ENCODE data around the gene MYL10.

MYL10 gene

GRCh38 chr7:101618916-101619315 is 10.2 kb downstream of the MYL10 start:
- H3K27me3 ChIP-seq (ENCODE audit: control insufficient read depth, low read length) = 0 out of 2 replicates have a peak, but pooled peaks cover 3% of the 10 kb centered on the region

GRCh38 chr7:101618207-101618839 is 10.8 kb downstream of the MYL10 start:
- Histone ChIP-seq H3K27ac (ENCODE audit: low read depth, low read length) (no peak overlapping the region), H3K9me3 (ENCODE audit: control insufficient read depth, insufficient read depth, low read length) (no peaks in the 10 kb centered on the region), H3K4me1 (ENCODE audit: control insufficient read depth, low read length) (no peaks in the 10 kb centered on the region), H3K36me3 (ENCODE audit: control insufficient read depth, low read length) (no peaks in the 10 kb centered on the region), H3K27me3 (ENCODE audit: control insufficient read depth, low read length) (0 out of 2 replicates have a peak, but pooled peaks cover 7% of the 10 kb centered on the region), H4K20me1 (ENCODE audit: control insufficient read depth, insufficient read depth, low read depth, low read length) (no peaks in the 10 kb centered on the region), H3K4me2 (ENCODE audit: low read length) (no peak overlapping the region), H3K9me2 (replicated peaks; ENCODE audit: control insufficient read depth, low read length) (no peaks in the 10 kb centered on the region), H3K79me2 (ENCODE audit: control insufficient read depth, low read length) (no peaks in the 10 kb centered on the region), H3F3A (ENCODE audit: control insufficient read depth, insufficient read depth) (no peaks in the 10 kb centered on the region), H3K4me3 (ENCODE audit: low read length) (no peak overlapping the region)
- TF ChIP-seq CTCF (IDR thresholded peaks at IDR 0.05; ENCODE audit: low read depth, low read length, poor library complexity, severe bottlenecking) = no peak
- TF ChIP-seq EZH2phosphoT487 (IDR thresholded peaks at IDR 0.05; ENCODE audit: borderline replicate concordance, low read length) = no peak

More at GRCh38 chr7:101618916-101619315, 10.2 kb downstream of the MYL10 start:
- H3K79me2 ChIP-seq (ENCODE audit: control insufficient read depth, low read length) = no peaks in the 10 kb centered on the region
- no peaks in the 10 kb centered on the region for H3K4me1 ChIP-seq (ENCODE audit: control insufficient read depth, low read length)
- TF ChIP-seq CTCF (IDR thresholded peaks at IDR 0.05; ENCODE audit: low read depth, low read length, poor library complexity, severe bottlenecking) (no peak), EZH2phosphoT487 (IDR thresholded peaks at IDR 0.05; ENCODE audit: borderline replicate concordance, low read length) (no peak)
- H4K20me1 ChIP-seq (ENCODE audit: control insufficient read depth, insufficient read depth, low read depth, low read length) = no peaks in the 10 kb centered on the region
- H3K4me3 ChIP-seq (ENCODE audit: low read length) = no peak overlapping the region
- no peaks in the 10 kb centered on the region for H3K9me2 ChIP-seq (replicated peaks; ENCODE audit: control insufficient read depth, low read length)
- H3F3A ChIP-seq (ENCODE audit: control insufficient read depth, insufficient read depth) = no peaks in the 10 kb centered on the region
- H3K36me3 ChIP-seq (ENCODE audit: control insufficient read depth, low read length) = no peaks in the 10 kb centered on the region
- no peaks in the 10 kb centered on the region for H3K9me3 ChIP-seq (ENCODE audit: control insufficient read depth, insufficient read depth, low read length)
- no peak overlapping the region for H3K4me2 ChIP-seq (ENCODE audit: low read length)
- no peak overlapping the region for H3K27ac ChIP-seq (ENCODE audit: low read depth, low read length)

GRCh38 chr7:101617451-101618206 is 11.5 kb downstream of the MYL10 start:
- H3K4me2 ChIP-seq (ENCODE audit: low read length) = no peak overlapping the region
- H3K79me2 ChIP-seq (ENCODE audit: control insufficient read depth, low read length) = no peaks in the 10 kb centered on the region
- no peaks in the 10 kb centered on the region for H3K9me2 ChIP-seq (replicated peaks; ENCODE audit: control insufficient read depth, low read length)
- no peaks in the 10 kb centered on the region for H3K36me3 ChIP-seq (ENCODE audit: control insufficient read depth, low read length)
- TF ChIP-seq CTCF (IDR thresholded peaks at IDR 0.05; ENCODE audit: low read depth, low read length, poor library complexity, severe bottlenecking) (no peak), EZH2phosphoT487 (IDR thresholded peaks at IDR 0.05; ENCODE audit: borderline replicate concordance, low read length) (no peak)
- H3K4me3 ChIP-seq (ENCODE audit: low read length) = no peak overlapping the region
- H3F3A ChIP-seq (ENCODE audit: control insufficient read depth, insufficient read depth) = no peaks in the 10 kb centered on the region
- H3K9me3 ChIP-seq (ENCODE audit: control insufficient read depth, insufficient read depth, low read length) = no peaks in the 10 kb centered on the region
- H3K27ac ChIP-seq (ENCODE audit: low read depth, low read length) = no peak overlapping the region
- H3K27me3 ChIP-seq (ENCODE audit: control insufficient read depth, low read length) = peaks cover 8% of the 10 kb centered on the region; the same call in 1 of the 2 replicates
- no peaks in the 10 kb centered on the region for H3K4me1 ChIP-seq (ENCODE audit: control insufficient read depth, low read length)
- no peaks in the 10 kb centered on the region for H4K20me1 ChIP-seq (ENCODE audit: control insufficient read depth, insufficient read depth, low read depth, low read length)
